ENCODE data around the gene PKD1L1.

The PKD1L1 gene

GRCh38 chr7:47979145-47979831 is 31.0 kb upstream of the PKD1L1 start, which contains the start of gene HUS1:
TSS of gene HUS1 (minus strand) at chr7:47979615. CDS start at chr7:47979519, 96 bp downstream.
- H3K4me1 ChIP-seq (ENCODE audit: insufficient read depth, low read length): peaks cover 16% of the 10 kb centered on the region
- peaks cover 36% of the 10 kb centered on the region for H3K36me3 ChIP-seq (ENCODE audit: insufficient read depth, low read length)

GRCh38 chr7:47978790-47979144 is 30.5 kb upstream of the PKD1L1 start:
- Histone ChIP-seq H3K9me3 (ENCODE audit: low read length) (no peaks in the 10 kb centered on the region), H3K4me1 (ENCODE audit: insufficient read depth, low read length) (peaks cover 16% of the 10 kb centered on the region), H3K4me3 (ENCODE audit: low read depth in 1 of 2, low read length in 2 of 2) (peak overlapping the region; percentile 91 to 93), H3K9ac (ENCODE audit: low read length) (peak overlapping the region; percentile 96), H3K36me3 (ENCODE audit: insufficient read depth, low read length) (peaks cover 41% of the 10 kb centered on the region), H3K27ac (ENCODE audit: low read depth, low read length) (peak overlapping the region; percentile 86), H3K27me3 (ENCODE audit: control insufficient read depth in 1 of 2, insufficient read depth in 2 of 2, low read length in 2 of 2) (no peaks in the 10 kb centered on the region)

More at GRCh38 chr7:47979145-47979831, 31.0 kb upstream of the PKD1L1 start, which contains the start of gene HUS1:
- H3K27ac ChIP-seq (ENCODE audit: low read depth, low read length): peak within 1 kb of the TSS; percentile 86
- H3K27me3 ChIP-seq (ENCODE audit: control insufficient read depth in 1 of 2, insufficient read depth in 2 of 2, low read length in 2 of 2): no peaks in the 10 kb centered on the region
- peak within 1 kb of the TSS; percentile 96 for H3K9ac ChIP-seq (ENCODE audit: low read length)
- H3K4me3 ChIP-seq (ENCODE audit: low read depth in 1 of 2, low read length in 2 of 2): peak within 1 kb of the TSS; percentile 91 to 93
- no peaks in the 10 kb centered on the region for H3K9me3 ChIP-seq (ENCODE audit: low read length)

DNA sequence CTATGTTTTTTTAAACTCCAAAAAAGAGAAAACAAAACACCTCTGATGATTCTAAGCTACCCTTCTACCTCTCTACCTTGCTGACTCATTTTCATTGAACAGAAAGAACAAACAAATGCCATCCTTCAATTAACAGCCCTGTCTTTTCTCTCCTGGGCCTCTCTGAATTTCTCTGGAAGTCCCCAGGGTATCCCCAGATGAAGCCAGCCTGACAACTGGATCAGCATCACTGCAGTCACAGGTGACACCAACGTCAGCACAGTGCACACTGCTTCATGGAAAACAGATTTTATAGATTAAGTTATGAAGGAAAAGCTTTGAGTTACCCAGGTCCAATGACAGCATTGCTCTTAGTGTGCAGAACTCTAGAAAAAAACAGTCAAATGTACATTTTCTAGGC is 25.5 kb upstream of the PKD1L1 start:
- Histone ChIP-seq H3K27me3 (ENCODE audit: control insufficient read depth in 1 of 2, insufficient read depth in 2 of 2, low read length in 2 of 2) (no peaks in the 10 kb centered on the region), H3K36me3 (ENCODE audit: insufficient read depth, low read length) (peaks cover 76% of the 10 kb centered on the region), H3K4me3 (ENCODE audit: low read depth in 1 of 2, low read length in 2 of 2) (no peak overlapping the region), H3K4me1 (ENCODE audit: insufficient read depth, low read length) (peaks cover 14% of the 10 kb centered on the region), H3K9me3 (ENCODE audit: low read length) (no peaks in the 10 kb centered on the region), H3K27ac (ENCODE audit: low read depth, low read length) (no peak overlapping the region), H3K9ac (ENCODE audit: low read length) (no peak overlapping the region)

DNA sequence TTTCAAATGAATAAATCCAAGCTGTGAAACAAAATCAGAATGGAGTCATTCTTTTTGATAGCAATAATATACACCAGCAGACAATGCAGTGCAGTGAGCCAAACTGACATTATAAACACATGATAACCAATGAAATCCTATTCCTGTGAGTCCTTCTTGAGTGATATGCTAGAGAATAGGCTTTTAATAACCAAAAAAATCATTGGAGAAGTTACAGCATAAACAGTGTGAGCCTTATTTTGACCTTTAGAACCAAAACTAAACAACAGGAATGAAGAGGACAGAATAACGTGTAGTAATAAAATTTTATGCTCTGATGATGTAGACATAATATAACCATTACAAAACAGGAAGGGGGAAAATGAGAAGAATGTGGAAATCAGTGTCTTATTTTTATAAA is 22.5 kb upstream of the PKD1L1 start:
- no peaks in the 10 kb centered on the region for H3K27me3 ChIP-seq (ENCODE audit: control insufficient read depth in 1 of 2, insufficient read depth in 2 of 2, low read length in 2 of 2)
- no peak overlapping the region for H3K4me3 ChIP-seq (ENCODE audit: low read depth in 1 of 2, low read length in 2 of 2)
- no peaks in the 10 kb centered on the region for H3K9me3 ChIP-seq (ENCODE audit: low read length)
- H3K36me3 ChIP-seq (ENCODE audit: insufficient read depth, low read length): peaks cover 80% of the 10 kb centered on the region
- no peak overlapping the region for H3K27ac ChIP-seq (ENCODE audit: low read depth, low read length)
- no peak overlapping the region for H3K9ac ChIP-seq (ENCODE audit: low read length)
- no peaks in the 10 kb centered on the region for H3K4me1 ChIP-seq (ENCODE audit: insufficient read depth, low read length)

- no peak overlapping the region for H3K27ac ChIP-seq (ENCODE audit: low read depth, low read length)
- H3K9ac ChIP-seq (ENCODE audit: low read length): no peak overlapping the region
- H3K9me3 ChIP-seq (ENCODE audit: low read length): no peaks in the 10 kb centered on the region
- H3K36me3 ChIP-seq (ENCODE audit: insufficient read depth, low read length): peaks cover 81% of the 10 kb centered on the region
- no peaks in the 10 kb centered on the region for H3K4me1 ChIP-seq (ENCODE audit: insufficient read depth, low read length)
- H3K27me3 ChIP-seq (ENCODE audit: control insufficient read depth in 1 of 2, insufficient read depth in 2 of 2, low read length in 2 of 2): no peaks in the 10 kb centered on the region
- no peak overlapping the region for H3K4me3 ChIP-seq (ENCODE audit: low read depth in 1 of 2, low read length in 2 of 2)
Measured at GRCh38 chr7:47968847-47969774, 20.8 kb upstream of the PKD1L1 start.

DNA sequence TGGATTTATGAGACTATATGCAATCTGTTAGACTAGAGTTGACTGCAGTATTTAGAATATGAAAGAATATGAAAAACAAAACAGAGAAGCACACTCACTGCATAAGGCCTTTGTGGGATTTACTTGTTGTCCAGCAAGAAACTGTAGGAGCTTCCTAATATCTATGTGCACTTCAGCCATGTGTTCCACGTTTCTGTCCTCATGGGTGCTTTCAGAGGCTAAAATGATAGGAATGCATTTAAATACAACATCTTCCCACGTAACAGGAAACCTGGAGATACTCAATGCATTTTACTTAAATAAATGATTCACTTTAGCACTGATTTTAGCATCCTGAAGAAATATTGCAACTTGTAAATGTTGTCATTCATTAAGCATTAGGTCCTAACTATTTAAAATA is 19.4 kb upstream of the PKD1L1 start:
- Histone ChIP-seq H3K36me3 (ENCODE audit: insufficient read depth, low read length) (peaks cover 80% of the 10 kb centered on the region), H3K27me3 (ENCODE audit: control insufficient read depth in 1 of 2, insufficient read depth in 2 of 2, low read length in 2 of 2) (no peaks in the 10 kb centered on the region), H3K9ac (ENCODE audit: low read length) (no peak overlapping the region), H3K4me1 (ENCODE audit: insufficient read depth, low read length) (no peaks in the 10 kb centered on the region), H3K9me3 (ENCODE audit: low read length) (no peaks in the 10 kb centered on the region), H3K27ac (ENCODE audit: low read depth, low read length) (no peak overlapping the region), H3K4me3 (ENCODE audit: low read depth in 1 of 2, low read length in 2 of 2) (no peak overlapping the region)

- H3K4me1 ChIP-seq (ENCODE audit: insufficient read depth, low read length): no peaks in the 10 kb centered on the region
- H3K4me3 ChIP-seq (ENCODE audit: low read depth in 1 of 2, low read length in 2 of 2): no peak overlapping the region
- no peaks in the 10 kb centered on the region for H3K27me3 ChIP-seq (ENCODE audit: control insufficient read depth in 1 of 2, insufficient read depth in 2 of 2, low read length in 2 of 2)
- no peaks in the 10 kb centered on the region for H3K9me3 ChIP-seq (ENCODE audit: low read length)
- H3K9ac ChIP-seq (ENCODE audit: low read length): no peak overlapping the region
- peaks cover 80% of the 10 kb centered on the region for H3K36me3 ChIP-seq (ENCODE audit: insufficient read depth, low read length)
- no peak overlapping the region for H3K27ac ChIP-seq (ENCODE audit: low read depth, low read length)
Measured at GRCh38 chr7:47967123-47967522, 18.9 kb upstream of the PKD1L1 start.

DNA sequence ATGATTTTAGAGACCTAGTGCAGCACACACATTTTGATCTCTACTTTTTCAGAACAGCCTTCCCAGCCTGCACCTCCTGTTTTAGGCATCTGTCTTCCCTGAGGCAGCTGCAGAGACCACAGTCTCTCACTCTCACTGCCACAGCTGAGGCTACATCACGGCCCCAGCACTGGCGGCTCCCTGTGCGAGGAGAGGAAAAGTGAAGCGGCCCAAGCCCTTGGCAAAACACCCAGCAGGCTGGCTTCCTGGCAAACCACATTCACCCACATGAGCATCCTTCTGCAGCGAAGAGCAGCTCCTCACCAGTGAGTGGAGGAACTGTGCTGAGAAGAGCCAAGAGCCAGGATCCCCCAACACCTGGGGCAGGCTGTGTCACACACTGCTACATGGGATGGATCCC is 17.2 kb upstream of the PKD1L1 start:
- Histone ChIP-seq H3K27me3 (ENCODE audit: control insufficient read depth in 1 of 2, insufficient read depth in 2 of 2, low read length in 2 of 2) (no peaks in the 10 kb centered on the region), H3K9me3 (ENCODE audit: low read length) (no peaks in the 10 kb centered on the region), H3K4me1 (ENCODE audit: insufficient read depth, low read length) (no peaks in the 10 kb centered on the region), H3K9ac (ENCODE audit: low read length) (no peak overlapping the region), H3K36me3 (ENCODE audit: insufficient read depth, low read length) (peaks cover 82% of the 10 kb centered on the region), H3K27ac (ENCODE audit: low read depth, low read length) (no peak overlapping the region), H3K4me3 (ENCODE audit: low read depth in 1 of 2, low read length in 2 of 2) (no peak overlapping the region)

- no peaks in the 10 kb centered on the region for H3K4me1 ChIP-seq (ENCODE audit: insufficient read depth, low read length)
- peaks cover 64% of the 10 kb centered on the region for H3K36me3 ChIP-seq (ENCODE audit: insufficient read depth, low read length)
- H3K9me3 ChIP-seq (ENCODE audit: low read length): no peaks in the 10 kb centered on the region
- no peak overlapping the region for H3K9ac ChIP-seq (ENCODE audit: low read length)
- no peak overlapping the region for H3K27ac ChIP-seq (ENCODE audit: low read depth, low read length)
- H3K4me3 ChIP-seq (ENCODE audit: low read depth in 1 of 2, low read length in 2 of 2): no peak overlapping the region
- no peaks in the 10 kb centered on the region for H3K27me3 ChIP-seq (ENCODE audit: control insufficient read depth in 1 of 2, insufficient read depth in 2 of 2, low read length in 2 of 2)
Measured at GRCh38 chr7:47962262-47962661, 14.0 kb upstream of the PKD1L1 start.

DNA sequence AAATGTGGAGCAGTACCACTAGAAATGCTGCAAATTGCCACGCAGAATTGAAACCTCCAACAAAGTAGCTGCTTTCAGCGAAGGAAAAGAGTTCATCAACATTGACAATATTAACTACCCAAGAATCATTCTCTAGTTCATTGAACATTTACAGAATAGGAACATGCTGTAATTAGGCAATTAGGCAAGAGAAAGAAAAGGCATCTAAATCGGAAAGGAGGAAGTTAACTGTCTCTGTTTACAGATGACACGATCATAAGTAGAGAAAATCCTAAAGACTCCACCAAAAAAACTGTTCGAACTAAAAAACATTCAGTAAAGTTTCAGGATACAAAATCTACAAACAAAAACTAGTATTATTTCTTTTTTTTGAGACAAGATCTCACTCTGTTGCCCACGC is 8.9 kb upstream of the PKD1L1 start:
- Histone ChIP-seq H3K9ac (ENCODE audit: low read length) (no peak overlapping the region), H3K4me3 (ENCODE audit: low read depth in 1 of 2, low read length in 2 of 2) (no peak overlapping the region), H3K4me1 (ENCODE audit: insufficient read depth, low read length) (no peaks in the 10 kb centered on the region), H3K9me3 (ENCODE audit: low read length) (no peaks in the 10 kb centered on the region), H3K27ac (ENCODE audit: low read depth, low read length) (no peak overlapping the region), H3K27me3 (ENCODE audit: control insufficient read depth in 1 of 2, insufficient read depth in 2 of 2, low read length in 2 of 2) (no peaks in the 10 kb centered on the region), H3K36me3 (ENCODE audit: insufficient read depth, low read length) (peaks cover 36% of the 10 kb centered on the region)

DNA sequence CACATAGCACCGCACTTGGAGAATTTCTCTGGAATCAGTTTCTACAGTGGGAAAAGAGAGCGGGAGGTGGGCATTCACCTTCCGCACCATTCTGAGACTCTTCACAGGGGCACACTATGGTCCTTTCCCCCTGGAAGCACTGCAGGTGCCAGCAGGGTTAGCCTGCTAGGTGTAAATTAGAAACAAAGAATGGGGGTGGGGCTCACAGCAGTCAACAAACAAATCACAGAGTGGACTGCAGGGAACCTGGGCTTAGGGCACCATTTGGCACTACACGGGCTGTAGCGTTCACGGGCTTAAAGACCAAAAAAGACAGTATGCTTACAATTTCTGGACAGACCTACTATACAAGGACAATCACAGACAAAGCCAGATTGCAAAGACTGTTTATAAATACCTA is 8.0 kb upstream of the PKD1L1 start:
- peaks cover 28% of the 10 kb centered on the region for H3K36me3 ChIP-seq (ENCODE audit: insufficient read depth, low read length)

More for the DNA sequence above, 8.0 kb upstream of the PKD1L1 start:
- H3K27me3 ChIP-seq (ENCODE audit: control insufficient read depth in 1 of 2, insufficient read depth in 2 of 2, low read length in 2 of 2): no peaks in the 10 kb centered on the region
- no peak overlapping the region for H3K27ac ChIP-seq (ENCODE audit: low read depth, low read length)
- H3K4me1 ChIP-seq (ENCODE audit: insufficient read depth, low read length): no peaks in the 10 kb centered on the region
- no peak overlapping the region for H3K9ac ChIP-seq (ENCODE audit: low read length)
- no peaks in the 10 kb centered on the region for H3K9me3 ChIP-seq (ENCODE audit: low read length)
- no peak overlapping the region for H3K4me3 ChIP-seq (ENCODE audit: low read depth in 1 of 2, low read length in 2 of 2)
